HepG2 (cell line): Measurements from ENCODE around the gene CFAP210. TPM values are rescaled to one million over a fixed set of nuclear protein-coding genes. Genes with fewer than 3 reads are reported as not detected.
"Not testable (repeated sequence)": the region's sequence is repeated elsewhere in the genome, so short reads cannot be mapped to it uniquely, and the experiment has no call there.

ENCODE experiments used
- ATAC-seq: fragments of 200-7000 bp; cut with Tn5 transposase; 3 replicates; pipeline ENCODE4 v1.9.1; 2020; ENCODE audit warnings: mild to moderate bottlenecking, moderate library complexity
- BruUV-seq: library from RNA; stranded (reverse); fragments of 400-500 nt; replicated peaks from 2 replicates; lab custom pipeline; 2021; lab: Mats Ljungman, UMichigan
- CTCF ChIA-PET: fragments of 300-600 bp; formaldehyde crosslinking; extraction: SDS; loops from one replicate; lab custom pipeline; 2021; ENCODE audit warnings: low total read pairs, inconsistent platforms, low intra/inter-chr PET ratio; lab: Yijun Ruan, JAX
- POLR2A ChIA-PET: fragments of 350-600 bp; sonication (Branson Sonifier 250); formaldehyde crosslinking; loops from one replicate; lab custom pipeline; 2020; ENCODE audit warnings: antibody characterized with exemption, inconsistent platforms; lab: Yijun Ruan, JAX
- DNase-seq: peaks from one replicate; pipeline ENCODE4 v3.0.0-alpha.2; 2015; ENCODE audit warnings: low spot score
- FAIRE-seq: peaks from 3 replicates; lab custom pipeline; 2011; peaks lifted over from hg19 to GRCh38; lab: Jason Lieb, UNC
- H2AFZ ChIP-seq: one replicate; pipeline ENCODE4 v1.6.1; 2011; ENCODE audit warnings: low read length, inconsistent platforms
- H3K27ac ChIP-seq: fragments of 300-600 bp; 3 replicates; pipeline ENCODE4 v1.8.0; 2011; ENCODE audit warnings: mixed run types, mild to moderate bottlenecking, mixed read lengths, low read length, inconsistent platforms; ENCODE audit not compliant: insufficient read depth; ENCODE audit errors: extremely low read length
- H3K27me3 ChIP-seq, 2 experiments: fragments of 200-600 bp in 1 of 2; 2 replicates in 1 of 2; 3 replicates in 1 of 2; pipeline versions ENCODE4 v1.6.0 to v1.8.0; 2011; ENCODE audit warnings: low read length in 2 of 2, mild to moderate bottlenecking in 2 of 2, moderate library complexity in 2 of 2, inconsistent platforms in 1 of 2; ENCODE audit not compliant: insufficient read depth in 2 of 2, control insufficient read depth in 1 of 2
- H3K36me3 ChIP-seq, 2 experiments: fragments of 200-600 bp in 1 of 2; replicated peaks in 1 of 2; 2 replicates in 1 of 2; 3 replicates in 1 of 2; pipeline versions ENCODE4 v1.5.1 to v1.8.0; 2011; ENCODE audit warnings: low read length in 2 of 2, inconsistent platforms in 1 of 2; ENCODE audit not compliant: insufficient read depth in 2 of 2, control insufficient read depth in 1 of 2
- H3K4me1 ChIP-seq: 2 replicates; pipeline ENCODE4 v1.5.1; 2012; ENCODE audit warnings: low read length, inconsistent platforms; ENCODE audit not compliant: insufficient read depth
- H3K4me2 ChIP-seq: 2 replicates; pipeline ENCODE4 v1.6.0; 2011; ENCODE audit warnings: low read depth, low read length, inconsistent platforms
- H3K4me3 ChIP-seq, 3 experiments: fragments of 200-600 bp in 1 of 3; sonication (generic), shearing (Covaris generic) in 1 of 3; replicated peaks in 1 of 3; 2 replicates each; pipeline ENCODE4 v1.5.1; 2011 to 2016; ENCODE audit warnings: low read length in 3 of 3, inconsistent platforms in 2 of 3, low read depth in 2 of 3, mild to moderate bottlenecking in 2 of 3, control low read depth in 1 of 3, mixed read lengths in 1 of 3; ENCODE audit not compliant: insufficient read depth in 1 of 3
- H3K79me2 ChIP-seq: one replicate; pipeline ENCODE4 v1.6.1; 2011; ENCODE audit warnings: low read length, inconsistent platforms; ENCODE audit not compliant: insufficient read depth
- H3K9ac ChIP-seq: 2 replicates; pipeline ENCODE4 v1.6.0; 2011; ENCODE audit warnings: mild to moderate bottlenecking, low read depth, low read length, inconsistent platforms; ENCODE audit not compliant: insufficient read depth
- H3K9me3 ChIP-seq: 2 replicates; pipeline ENCODE4 v1.5.1; 2012; ENCODE audit warnings: mild to moderate bottlenecking, low read length
- H4K20me1 ChIP-seq: 2 replicates; pipeline ENCODE4 v1.6.0; 2011; ENCODE audit warnings: inconsistent platforms, mild to moderate bottlenecking, low read length, moderate library complexity; ENCODE audit not compliant: insufficient read depth
- CREB1 ChIP-seq, 2 experiments: fragments of 450-650 bp in 1 of 2; IDR thresholded peaks; 2 replicates each; pipeline ENCODE4 v1.6.1; 2016 to 2017; ENCODE audit warnings: control low read depth in 1 of 2, mild to moderate bottlenecking in 1 of 2, missing compliant biosample characterization in 1 of 2, missing genetic modification characterization in 1 of 2
- ZBTB25 ChIP-seq: IDR thresholded peaks from 2 replicates; pipeline ENCODE4 v1.6.1; 2018; ENCODE audit warnings: missing genetic modification reagents
- ZNF280B ChIP-seq: sonication (generic); formaldehyde crosslinking; IDR thresholded peaks from 2 replicates; pipeline ENCODE4 v1.5.0; 2020; ENCODE audit warnings: missing genetic modification reagents, mild to moderate bottlenecking, borderline replicate concordance
- WGBS: methylation state at CpG from one replicate; pipeline ENCODE4 v1.1.6; 2017; ENCODE audit warnings: low lambda C conversion rate; 5-methylcytosine and 5-hydroxymethylcytosine counted together
- in situ Hi-C: cut with HindIII; loops from 2 replicates; pipeline ENCODE4 v1.10.0; 2017; ENCODE audit warnings: low pct_unique_long_range_greater_than_20kb; ENCODE audit not compliant: extremely low pct_ligation_motif_present
- intact Hi-C: fragments of 100-400 bp; cut with micrococcal nuclease; formaldehyde crosslinking; loops from one replicate; pipeline ENCODE4 v1.10.0; 2022; ENCODE audit not compliant: unreplicated experiment
- polyA plus RNA-seq, 8 experiments: library from polyadenylated mRNA; depleted of rRNA in 3 of 8; stranded (reverse) in 7 of 8; unstranded in 1 of 8; fragments of >200 nt; fragmentation: Illumina TruSeq in 4 of 8; extraction: Trizol in 4 of 8; gene quantifications; 2 replicates each; pipeline versions ENCODE4 v1.2.1 to v1.2.3, GENCODE V29; 2011 to 2016; ENCODE audit warnings: low read depth in 4 of 8, missing spikeins in 1 of 8, mixed read lengths in 1 of 8; ENCODE audit not compliant: insufficient read depth in 1 of 8
- total RNA-seq, 5 experiments: library from RNA; depleted of rRNA; stranded (reverse); fragments of >200 nt; fragmentation: Illumina TruSeq; extraction: Trizol; gene quantifications; 2 replicates each; pipeline ENCODE4 v1.2.3, GENCODE V29; 2016; ENCODE audit warnings: low read depth in 1 of 5

The CFAP210 gene
- total and polyA plus RNA-seq, 2 of the 13 experiments (the other 11 are each of a cell fraction or from before 2014, with no cell fraction given) = 0.18 TPM; not detected in 1

GRCh38 chr2:169619946-169620345, 74.3 kb downstream of the CFAP210 start:
- 63% methylated on average over 3 of the region's 3 CpGs for WGBS
- H3K27ac ChIP-seq = no peak overlapping the region
- ATAC-seq = no peak
- CTCF ChIA-PET = no interaction called here
- H3K4me3 ChIP-seq = no peak overlapping the region
- BruUV-seq = no TSS peak
- H3K9me3 ChIP-seq = no peaks in the 10 kb centered on the region
- no peak for FAIRE-seq
- peaks cover 14 to 56% of the 10 kb centered on the region in 2 experiments for H3K36me3 ChIP-seq
- intact Hi-C loops = no loop called here
- POLR2A ChIA-PET = no interaction called here
- no peak overlapping the region for H2AFZ ChIP-seq
- H3K27me3 ChIP-seq = no peaks in the 10 kb centered on the region
- H3K79me2 ChIP-seq = peaks cover 24% of the 10 kb centered on the region
- no peaks in the 10 kb centered on the region for H3K4me1 ChIP-seq
- H3K9ac ChIP-seq = no peak overlapping the region
- H4K20me1 ChIP-seq = no peaks in the 10 kb centered on the region
- in situ Hi-C loops = no loop called here
- TF ChIP-seq ZBTB25 (CRISPR knock-in tag) (no peak), ZNF280B (no peak), CREB1 (IDR thresholded peaks at IDR 0.05) (no peak), CREB1 (CRISPR knock-in tag; IDR thresholded peaks at IDR 0.05) (no peak)
- DNase-seq = no peak
- no peak overlapping the region for H3K4me2 ChIP-seq

GRCh38 chr2:169615982-169616381, 78.2 kb downstream of the CFAP210 start:
- intact Hi-C loops, H3K4me2 ChIP-seq, H3K9me3 ChIP-seq, H3K9ac ChIP-seq, DNase-seq, H3K4me1 ChIP-seq, H4K20me1 ChIP-seq, in situ Hi-C loops, ATAC-seq, H3K27me3 ChIP-seq, BruUV-seq, H3K4me3 ChIP-seq, CTCF ChIA-PET, H2AFZ ChIP-seq, POLR2A ChIA-PET, H3K27ac ChIP-seq, FAIRE-seq: not testable (repeated sequence)
- 100% methylated on average over 1 of the region's 1 CpG for WGBS
- peaks cover 11 to 59% of the 10 kb centered on the region in 2 experiments for H3K36me3 ChIP-seq
- H3K79me2 ChIP-seq = peaks cover 24% of the 10 kb centered on the region
